Transverse colon (tissue), 4 donors: ENCODE measurements around the gene G6PC1. TPM values are rescaled to one million over a fixed set of nuclear protein-coding genes. Genes with fewer than 3 reads are reported as not detected.
A peak's percentile ranks its signal among the peaks of the same experiment; 100 is the strongest.

Experiments used
- DNase-seq: peaks from one replicate; pipeline ENCODE4 v3.0.0-alpha.2; 2019
- H3K27ac ChIP-seq, 4 donors: fragments of 200-600 bp; sonication (generic); 2 replicates each; pipeline ENCODE4 v1.5.1; 2016 to 2018; ENCODE audit warnings: inconsistent platforms in 4 of 4
- H3K27me3 ChIP-seq: fragments of 200-600 bp; sonication (generic); 2 replicates; pipeline ENCODE4 v1.5.1; 2017; ENCODE audit warnings: inconsistent platforms
- H3K36me3 ChIP-seq, 4 donors: fragments of 200-600 bp; sonication (generic); 2 replicates each; pipeline ENCODE4 v1.5.1; 2017 to 2019; ENCODE audit warnings: inconsistent platforms in 4 of 4
- H3K4me1 ChIP-seq, 4 donors: fragments of 200-600 bp; sonication (generic); 2 replicates each; pipeline ENCODE4 v1.5.1; 2017 to 2020; ENCODE audit warnings: inconsistent platforms in 4 of 4
- H3K4me3 ChIP-seq, 4 donors: fragments of 200-600 bp; sonication (generic); 1 replicate in 1 of 4; 2 replicates in 3 of 4; pipeline versions ENCODE4 v1.5.1 to v1.6.1; 2017 to 2019; ENCODE audit warnings: inconsistent platforms in 4 of 4
- H3K9me3 ChIP-seq, 2 donors: fragments of 200-600 bp; sonication (generic); 2 replicates each; pipeline ENCODE4 v1.5.1; 2017 to 2019; ENCODE audit warnings: inconsistent platforms in 2 of 2
- EP300 ChIP-seq: sonication (generic); formaldehyde crosslinking; IDR thresholded peaks from one replicate; pipeline ENCODE4 v1.6.1; 2017; ENCODE audit warnings: antibody characterized with exemption, low read depth
- POLR2A ChIP-seq: fragments of 450-650 bp; IDR thresholded peaks from one replicate; pipeline ENCODE4 v1.6.1; 2016; ENCODE audit warnings: antibody characterized with exemption, mild to moderate bottlenecking, moderate library complexity
- POLR2AphosphoS5 ChIP-seq, 3 donors: sonication (generic); formaldehyde crosslinking; IDR thresholded peaks; one replicate each; pipeline ENCODE4 v1.6.1; 2016; ENCODE audit warnings: antibody characterized with exemption in 3 of 3
- WGBS, 2 donors: methylation state at CpG; one replicate each; pipeline ENCODE4 v1.1.5; 2018; ENCODE audit warnings: low coverage in 1 of 2; 5-methylcytosine and 5-hydroxymethylcytosine counted together
- in situ Hi-C, 4 donors: fragments of 200-750 bp; cut with MboI; loops; one replicate each; pipeline versions ENCODE4 v1.15.0 to v1.15.1; 2017; ENCODE audit warnings: low sequenced_read_pairs in 3 of 4, low pct_ligation_motif_present in 1 of 4, low pct_unique_long_range_greater_than_20kb in 1 of 4
- intact Hi-C: fragments of 100-400 bp; cut with DNase I; formaldehyde crosslinking; loops from one replicate; pipeline ENCODE4 v1.15.1; 2023; ENCODE audit warnings: low total_unique reads
- total RNA-seq, 4 donors: library from RNA; depleted of rRNA; stranded (reverse); fragments of >200 nt; gene quantifications; one replicate each; pipeline ENCODE4 v1.1.0, GENCODE V29; 2016
- TF ChIP-seq, protein P1 (sequence below), 5 experiments: fragments of 200-600 bp in 3 of 5; fragments of 450-650 bp in 2 of 5; sonication (generic) in 3 of 5; IDR thresholded peaks; 1 replicate in 2 of 5; 2 replicates in 3 of 5; pipeline ENCODE4 v1.5.1; 2016 to 2017; ENCODE audit warnings: antibody characterized with exemption in 5 of 5, inconsistent platforms in 3 of 5, mild to moderate bottlenecking in 2 of 5, moderate library complexity in 1 of 5

The G6PC1 gene
- total RNA-seq, 4 donors from 2014 or later, result 0.32 to 0.68 TPM; not detected in 2

DNA sequence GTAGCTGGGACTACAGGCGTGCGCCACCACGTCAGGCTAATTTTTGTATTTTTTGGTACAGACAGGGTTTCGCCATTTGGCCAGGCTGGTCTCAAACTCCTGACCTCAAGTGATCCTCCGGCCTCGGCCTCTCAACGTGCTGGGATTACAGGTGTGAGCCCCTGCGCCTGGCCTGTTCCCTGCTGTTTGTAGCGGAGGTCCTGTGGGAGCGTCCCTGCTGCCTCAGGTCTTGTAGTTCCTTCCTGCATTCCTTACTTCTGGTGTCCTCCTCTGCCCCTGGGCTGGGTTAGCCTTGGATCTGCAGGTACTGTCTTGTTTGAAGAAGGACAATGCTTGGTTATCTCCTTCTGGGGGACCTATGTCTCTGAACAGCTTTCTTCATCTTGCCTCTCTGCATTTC lies 23.6 kb upstream of the G6PC1 start:
- Histone ChIP-seq H3K27me3 (peaks cover 38% of the 10 kb centered on the region), H3K4me3 (no peak overlapping the region), H3K9me3 (no peaks in the 10 kb centered on the region), H3K36me3 (no peaks in the 10 kb centered on the region), H3K27ac (no peak overlapping the region), H3K4me1 (no peaks in the 10 kb centered on the region)
- 85 to 87% methylated on average over 4 to 10 of the region's 10 CpGs for WGBS, 2 donors
- in situ Hi-C loops (no loop called here), intact Hi-C loops (no loop called here)
- TF ChIP-seq, protein P1, sequence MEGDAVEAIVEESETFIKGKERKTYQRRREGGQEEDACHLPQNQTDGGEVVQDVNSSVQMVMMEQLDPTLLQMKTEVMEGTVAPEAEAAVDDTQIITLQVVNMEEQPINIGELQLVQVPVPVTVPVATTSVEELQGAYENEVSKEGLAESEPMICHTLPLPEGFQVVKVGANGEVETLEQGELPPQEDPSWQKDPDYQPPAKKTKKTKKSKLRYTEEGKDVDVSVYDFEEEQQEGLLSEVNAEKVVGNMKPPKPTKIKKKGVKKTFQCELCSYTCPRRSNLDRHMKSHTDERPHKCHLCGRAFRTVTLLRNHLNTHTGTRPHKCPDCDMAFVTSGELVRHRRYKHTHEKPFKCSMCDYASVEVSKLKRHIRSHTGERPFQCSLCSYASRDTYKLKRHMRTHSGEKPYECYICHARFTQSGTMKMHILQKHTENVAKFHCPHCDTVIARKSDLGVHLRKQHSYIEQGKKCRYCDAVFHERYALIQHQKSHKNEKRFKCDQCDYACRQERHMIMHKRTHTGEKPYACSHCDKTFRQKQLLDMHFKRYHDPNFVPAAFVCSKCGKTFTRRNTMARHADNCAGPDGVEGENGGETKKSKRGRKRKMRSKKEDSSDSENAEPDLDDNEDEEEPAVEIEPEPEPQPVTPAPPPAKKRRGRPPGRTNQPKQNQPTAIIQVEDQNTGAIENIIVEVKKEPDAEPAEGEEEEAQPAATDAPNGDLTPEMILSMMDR (IDR thresholded peaks at IDR 0.05), result no peak
- no peak for TF ChIP-seq POLR2AphosphoS5 (IDR thresholded peaks at IDR 0.05)
- no peak for TF ChIP-seq POLR2A
- TF ChIP-seq EP300, result no peak
- DNase-seq, result no peak

DNA sequence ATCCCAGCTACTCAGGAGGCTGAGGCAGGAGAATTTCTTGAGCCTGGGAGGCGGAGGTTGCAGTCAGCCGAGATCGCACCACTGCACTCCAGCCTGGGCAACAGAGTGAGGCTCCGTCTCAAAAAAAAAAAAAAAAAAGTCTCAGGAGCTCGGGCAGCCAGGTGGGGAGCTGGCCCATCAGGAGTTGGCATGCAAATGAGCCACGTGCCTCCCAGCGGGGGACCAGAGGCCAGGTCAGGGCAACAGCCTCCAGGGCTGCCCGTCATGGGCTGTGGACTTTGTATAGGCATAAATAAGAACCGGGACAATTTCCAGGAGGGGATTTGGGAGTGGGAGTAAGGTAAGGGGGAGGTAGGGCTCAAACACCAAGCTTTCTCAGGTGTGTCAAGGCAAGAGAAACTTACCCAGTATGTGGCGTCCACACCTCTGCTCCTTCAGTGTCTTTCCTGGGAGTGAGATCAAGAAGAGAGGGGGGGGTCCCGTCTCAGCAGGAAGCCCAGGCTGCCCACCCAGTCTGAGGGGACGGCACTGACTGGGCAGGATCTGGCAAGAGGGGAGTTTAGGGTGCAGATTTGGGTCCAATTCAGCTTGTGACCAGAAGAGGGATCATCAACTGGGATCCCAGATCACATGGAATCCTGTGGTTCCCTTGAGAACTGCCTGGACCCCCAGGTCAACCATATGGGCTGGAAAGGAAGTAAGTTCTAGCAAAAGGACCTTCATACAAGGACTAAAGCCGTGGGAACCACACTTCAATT lies 22.3 kb upstream of the G6PC1 start:
- Histone ChIP-seq H3K4me3 (no peak overlapping the region), H3K27ac (no peak overlapping the region), H3K9me3 (no peaks in the 10 kb centered on the region), H3K36me3 (no peaks in the 10 kb centered on the region), H3K4me1 (no peaks in the 10 kb centered on the region), H3K27me3 (peaks cover 38% of the 10 kb centered on the region)
- DNase-seq, result peak; percentile 60
- intact Hi-C loops (no loop called here), in situ Hi-C loops (no loop called here)
- no peak for TF ChIP-seq EP300
- TF ChIP-seq, protein P1 (IDR thresholded peaks at IDR 0.05), result no peak
- TF ChIP-seq POLR2AphosphoS5 (IDR thresholded peaks at IDR 0.05), result no peak
- TF ChIP-seq POLR2A, result no peak
- WGBS, 2 donors, result 26 to 38% methylated on average over 8 to 13 of the region's 13 CpGs

DNA sequence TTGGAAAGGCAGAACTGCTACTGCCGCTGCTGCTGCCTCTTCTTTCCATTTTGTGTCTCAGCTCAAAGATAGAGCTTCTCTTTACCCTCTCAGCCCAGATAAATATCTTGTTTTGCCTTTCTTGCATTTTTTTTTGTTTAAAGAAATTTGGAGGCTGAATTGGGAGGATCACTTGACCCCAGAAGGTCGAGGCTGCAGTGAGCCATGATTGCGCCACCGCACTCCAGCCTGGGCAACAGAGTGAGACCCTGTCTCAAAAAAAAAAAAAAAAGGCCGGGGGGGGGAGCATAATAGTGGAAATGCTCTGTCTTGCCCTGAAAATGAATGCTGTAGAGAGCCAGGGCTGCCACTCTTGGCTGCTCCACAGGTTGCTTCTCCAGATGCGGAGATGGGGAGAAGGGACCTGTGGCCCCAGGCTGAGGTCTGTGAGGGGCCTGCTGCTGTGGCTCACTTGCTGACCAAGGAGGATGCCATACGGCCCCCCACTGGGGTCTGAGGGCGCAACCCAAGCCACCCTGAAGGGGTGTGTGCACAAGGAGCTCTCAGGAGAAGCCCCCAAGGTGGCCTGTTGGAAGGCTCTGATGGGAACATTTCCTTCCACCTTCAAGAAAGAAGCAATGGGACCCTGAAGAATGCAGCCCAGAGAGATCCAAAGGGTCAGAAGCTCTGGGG lies 21.5 kb upstream of the G6PC1 start:
- WGBS, 2 donors, result 68 to 75% methylated on average over 2 to 8 of the region's 8 CpGs

GRCh38 chr17:42879596-42879985 lies 21.0 kb upstream of the G6PC1 start:
- Histone ChIP-seq H3K27ac (no peak overlapping the region), H3K4me3 (no peak overlapping the region), H3K4me1 (no peaks in the 10 kb centered on the region), H3K27me3 (peaks cover 38% of the 10 kb centered on the region), H3K36me3 (no peaks in the 10 kb centered on the region), H3K9me3 (no peaks in the 10 kb centered on the region)
- TF ChIP-seq, protein P1 (IDR thresholded peaks at IDR 0.05), result no peak
- no peak for TF ChIP-seq POLR2AphosphoS5 (IDR thresholded peaks at IDR 0.05)
- TF ChIP-seq EP300, result no peak
- TF ChIP-seq POLR2A, result no peak
- no peak for DNase-seq
- intact Hi-C loops (no loop called here), in situ Hi-C loops (no loop called here)
- WGBS, 2 donors, result 60% methylated on average over 6 of the region's 6 CpGs; no CpG with 5 or more reads in 1 of the 2 donors

More for the DNA sequence above, 21.5 kb upstream of the G6PC1 start:
- DNase-seq, result no peak
- no peaks in the 10 kb centered on the region for H3K36me3 ChIP-seq
- in situ Hi-C loops (no loop called here), intact Hi-C loops (no loop called here)
- H3K4me3 ChIP-seq, result no peak overlapping the region
- TF ChIP-seq EP300 (no peak), POLR2AphosphoS5 (IDR thresholded peaks at IDR 0.05) (no peak), POLR2A (no peak)
- TF ChIP-seq, protein P1 (IDR thresholded peaks at IDR 0.05), result no peak
- no peaks in the 10 kb centered on the region for H3K9me3 ChIP-seq
- H3K27ac ChIP-seq, result no peak overlapping the region
- H3K27me3 ChIP-seq, result peaks cover 38% of the 10 kb centered on the region
- H3K4me1 ChIP-seq, result no peaks in the 10 kb centered on the region
